Stomach (tissue), 4 donors: ENCODE measurements around the gene WWOX.

Experiments
- CTCF ChIP-seq, 7 experiments: fragments of 450-650 bp in 4 of 7; fragments of 200-600 bp in 3 of 7; sonication (generic) in 3 of 7; IDR thresholded peaks; one replicate each; pipeline ENCODE4 v1.5.1; 2016 to 2019; ENCODE audit warnings: antibody characterized with exemption in 7 of 7, control low read depth in 2 of 7, mild to moderate bottlenecking in 1 of 7
- EP300 ChIP-seq: sonication (generic); formaldehyde crosslinking; IDR thresholded peaks from one replicate; pipeline ENCODE4 v1.6.1; 2017; ENCODE audit warnings: antibody characterized with exemption
- POLR2A ChIP-seq, 4 donors: fragments of 450-650 bp; IDR thresholded peaks; one replicate each; pipeline ENCODE4 v1.6.1; 2016; ENCODE audit warnings: antibody characterized with exemption in 4 of 4, control low read depth in 2 of 4, mild to moderate bottlenecking in 1 of 4, moderate library complexity in 1 of 4
- POLR2AphosphoS5 ChIP-seq, 3 donors: sonication (generic); formaldehyde crosslinking; IDR thresholded peaks; one replicate each; pipeline ENCODE4 v1.6.1; 2016; ENCODE audit warnings: antibody characterized with exemption in 3 of 3

DNA sequence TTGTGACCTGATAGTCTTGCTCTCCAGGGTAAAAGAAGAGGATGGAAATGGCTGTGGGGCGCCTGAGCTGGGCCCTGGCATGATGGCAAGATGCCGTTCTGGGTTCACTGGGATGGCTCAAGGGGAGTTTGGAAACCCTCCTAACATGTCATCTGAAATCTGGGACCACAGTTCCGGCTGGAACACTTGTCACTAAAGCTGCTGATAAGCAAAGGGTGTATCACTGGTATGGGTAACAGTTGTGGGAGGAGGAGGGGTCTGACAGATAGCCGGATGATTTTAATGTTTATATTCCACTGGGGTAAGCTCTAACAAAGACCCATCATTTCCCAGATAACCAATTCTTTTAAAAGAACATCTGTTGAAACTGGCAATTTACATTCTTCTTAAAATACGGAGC lies 390.2 kb downstream of the WWOX start:
- TF ChIP-seq POLR2A (IDR thresholded peaks at IDR 0.05) (no peak), CTCF (IDR thresholded peaks at IDR 0.05) (no peak), EP300 (no peak), POLR2AphosphoS5 (IDR thresholded peaks at IDR 0.05) (no peak)
